Duodenal mucosa (tissue), 2 donors: ENCODE measurements around the gene MC1R.

ENCODE experiments used
- H3K27ac ChIP-seq: one replicate; pipeline ENCODE4 v1.7.0; 2013; ENCODE audit warnings: low read depth, low read length
- H3K27me3 ChIP-seq, 2 donors: one replicate each; pipeline ENCODE4 v1.7.0; 2013; ENCODE audit warnings: low read length in 2 of 2, control low read depth in 1 of 2; ENCODE audit not compliant: insufficient read depth in 2 of 2, control insufficient read depth in 1 of 2
- H3K36me3 ChIP-seq, 2 donors: one replicate each; pipeline ENCODE4 v1.7.0; 2013; ENCODE audit warnings: low read length in 2 of 2, control low read depth in 1 of 2; ENCODE audit not compliant: insufficient read depth in 2 of 2, control insufficient read depth in 1 of 2
- H3K4me1 ChIP-seq, 2 donors: one replicate each; pipeline ENCODE4 v1.7.0; 2013; ENCODE audit warnings: low read length in 2 of 2, control low read depth in 1 of 2; ENCODE audit not compliant: insufficient read depth in 2 of 2, control insufficient read depth in 1 of 2
- H3K4me3 ChIP-seq, 2 donors: one replicate each; pipeline ENCODE4 v1.7.0; 2013; ENCODE audit warnings: low read length in 2 of 2, low read depth in 1 of 2
- H3K9ac ChIP-seq, 2 donors: one replicate each; pipeline ENCODE4 v1.7.0; 2013; ENCODE audit warnings: low read length in 2 of 2, low read depth in 1 of 2
- H3K9me3 ChIP-seq, 2 donors: one replicate each; pipeline ENCODE4 v1.7.0; 2013; ENCODE audit warnings: low read length in 2 of 2, control low read depth in 1 of 2; ENCODE audit not compliant: control insufficient read depth in 1 of 2

The MC1R gene

GRCh38 chr16:89936508-89936907, 17.8 kb downstream of the MC1R start:
- H3K4me1 ChIP-seq: no peaks in the 10 kb centered on the region
- H3K4me3 ChIP-seq: no peak overlapping the region
- H3K27me3 ChIP-seq: peaks cover 0 to 4% of the 10 kb centered on the region in 2 donors
- H3K27ac ChIP-seq: no peak overlapping the region
- H3K9me3 ChIP-seq: no peaks in the 10 kb centered on the region
- no peaks in the 10 kb centered on the region for H3K36me3 ChIP-seq
- no peak overlapping the region for H3K9ac ChIP-seq

- no peak overlapping the region for H3K9ac ChIP-seq
- no peaks in the 10 kb centered on the region for H3K4me1 ChIP-seq
- H3K36me3 ChIP-seq: no peaks in the 10 kb centered on the region
- no peak overlapping the region for H3K4me3 ChIP-seq
- no peaks in the 10 kb centered on the region for H3K9me3 ChIP-seq
- H3K27me3 ChIP-seq: peaks cover 0 to 4% of the 10 kb centered on the region in 2 donors
- no peak overlapping the region for H3K27ac ChIP-seq
These were observed 18.3 kb downstream of the MC1R start for GRCh38 chr16:89936981-89937380.

- H3K27ac ChIP-seq: no peak overlapping the region
These were observed 19.7 kb downstream of the MC1R start for GRCh38 chr16:89938175-89938885.

GRCh38 chr16:89944773-89945172, 26.1 kb downstream of the MC1R start:
- Histone ChIP-seq H3K27me3 (peaks cover 0 to 9% of the 10 kb centered on the region in 2 donors), H3K4me3 (no peak overlapping the region), H3K36me3 (no peaks in the 10 kb centered on the region), H3K9ac (no peak overlapping the region), H3K9me3 (no peaks in the 10 kb centered on the region), H3K4me1 (peaks cover 0 to 15% of the 10 kb centered on the region in 2 donors), H3K27ac (no peak overlapping the region)

More at GRCh38 chr16:89938175-89938885, 19.7 kb downstream of the MC1R start:
- Histone ChIP-seq H3K4me1 (no peaks in the 10 kb centered on the region), H3K27me3 (peaks cover 0 to 4% of the 10 kb centered on the region in 2 donors), H3K4me3 (no peak overlapping the region), H3K36me3 (no peaks in the 10 kb centered on the region), H3K9me3 (no peaks in the 10 kb centered on the region), H3K9ac (no peak overlapping the region)

GRCh38 chr16:89945654-89946053, 27.0 kb downstream of the MC1R start:
- Histone ChIP-seq H3K9ac (no peak overlapping the region), H3K27ac (no peak overlapping the region), H3K4me3 (no peak overlapping the region), H3K36me3 (no peaks in the 10 kb centered on the region), H3K27me3 (peaks cover 0 to 9% of the 10 kb centered on the region in 2 donors), H3K4me1 (peaks cover 0 to 17% of the 10 kb centered on the region in 2 donors), H3K9me3 (no peaks in the 10 kb centered on the region)

- Histone ChIP-seq H3K36me3 (no peaks in the 10 kb centered on the region), H3K4me3 (no peak overlapping the region), H3K27ac (no peak overlapping the region), H3K9me3 (no peaks in the 10 kb centered on the region), H3K9ac (no peak overlapping the region), H3K27me3 (peaks cover 0 to 9% of the 10 kb centered on the region in 2 donors), H3K4me1 (peaks cover 0 to 17% of the 10 kb centered on the region in 2 donors)
These were observed 27.9 kb downstream of the MC1R start for GRCh38 chr16:89946515-89946914.

GRCh38 chr16:89949121-89949742, 30.6 kb downstream of the MC1R start:
- Histone ChIP-seq H3K27me3 (peaks cover 0 to 9% of the 10 kb centered on the region in 2 donors), H3K4me1 (peaks cover 1 to 28% of the 10 kb centered on the region in 2 donors), H3K36me3 (no peaks in the 10 kb centered on the region), H3K27ac (no peak overlapping the region), H3K9ac (peak overlapping the region; percentile 38 to 56), H3K4me3 (peak overlapping the region; percentile 62 to 66), H3K9me3 (no peaks in the 10 kb centered on the region)

GRCh38 chr16:89949756-89950155, 31.1 kb downstream of the MC1R start:
- Histone ChIP-seq H3K4me3 (peak overlapping the region in 1 of 2 donors; percentile 66), H3K9ac (peak overlapping the region; percentile 38 to 56), H3K27me3 (peaks cover 0 to 9% of the 10 kb centered on the region in 2 donors), H3K36me3 (peaks cover 0 to 3% of the 10 kb centered on the region in 2 donors), H3K4me1 (peaks cover 7 to 31% of the 10 kb centered on the region in 2 donors), H3K27ac (no peak overlapping the region), H3K9me3 (no peaks in the 10 kb centered on the region)

- Histone ChIP-seq H3K9ac (no peak overlapping the region), H3K27ac (no peak overlapping the region), H3K4me1 (peaks cover 7 to 31% of the 10 kb centered on the region in 2 donors), H3K4me3 (no peak overlapping the region), H3K9me3 (no peaks in the 10 kb centered on the region), H3K36me3 (peaks cover 0 to 10% of the 10 kb centered on the region in 2 donors), H3K27me3 (peaks cover 0 to 5% of the 10 kb centered on the region in 2 donors)
These were observed 32.8 kb downstream of the MC1R start for GRCh38 chr16:89951509-89951908.

GRCh38 chr16:89952049-89952448, 33.4 kb downstream of the MC1R start:
- Histone ChIP-seq H3K36me3 (peaks cover 0 to 14% of the 10 kb centered on the region in 2 donors), H3K4me1 (peaks cover 7 to 31% of the 10 kb centered on the region in 2 donors)

More at GRCh38 chr16:89952049-89952448, 33.4 kb downstream of the MC1R start:
- no peak overlapping the region for H3K9ac ChIP-seq
- no peak overlapping the region for H3K27ac ChIP-seq
- no peak overlapping the region for H3K4me3 ChIP-seq
- peaks cover 0 to 5% of the 10 kb centered on the region in 2 donors for H3K27me3 ChIP-seq
- H3K9me3 ChIP-seq: no peaks in the 10 kb centered on the region
